HCT116 (cell line): ENCODE results near the gene HSF2BP. TPM values are rescaled to one million over a fixed set of nuclear protein-coding genes. Genes with fewer than 3 reads are reported as not detected.

Experiments used
- ATAC-seq: fragments of 200-7000 bp; cut with Tn5 transposase; 2 replicates; pipeline ENCODE4 v1.9.1; 2020; ENCODE audit warnings: mild to moderate bottlenecking, moderate library complexity
- BruUV-seq: library from RNA; stranded (reverse); fragments of 400-500 nt; replicated peaks from 2 replicates; lab custom pipeline; 2021; lab: Mats Ljungman, UMichigan
- CTCF ChIA-PET: fragments of 300-600 bp; sonication (Branson Sonifier 250); formaldehyde crosslinking; loops from one replicate; lab custom pipeline; 2021; ENCODE audit warnings: antibody characterized with exemption; lab: Charles Lee
- POLR2A ChIA-PET: fragments of 300-600, 350-600 bp; sonication (Branson Sonifier 250); formaldehyde crosslinking; loops from one replicate; lab custom pipeline; 2021; ENCODE audit warnings: antibody characterized with exemption; lab: Charles Lee
- RAD21 ChIA-PET, 2 experiments: fragments of 300-600 bp; sonication (Branson Sonifier 250); formaldehyde crosslinking; loops; one replicate each; lab custom pipeline; 2023; ENCODE audit warnings: low total read pairs in 2 of 2; ENCODE audit not compliant: uncharacterized antibody in 2 of 2, unreplicated experiment in 2 of 2, low non-redundant PET in 1 of 2; lab: Charles Lee
- DNase-seq: peaks from one replicate; pipeline ENCODE4 v3.0.0-alpha.2; 2010; ENCODE audit warnings: low read depth, low spot score
- H2AFZ ChIP-seq: fragments of 200-600 bp; shearing (Covaris generic), sonication (generic); 2 replicates; pipeline ENCODE4 v1.6.1; 2017; ENCODE audit warnings: low read depth, mixed run types, mixed read lengths, antibody characterized with exemption, low read length; ENCODE audit not compliant: poor library complexity, severe bottlenecking
- H3K27ac ChIP-seq: 2 replicates; pipeline ENCODE4 v1.5.1; 2012; ENCODE audit warnings: low read depth, low read length
- H3K27me3 ChIP-seq: fragments of 200-600 bp; sonication (generic); 2 replicates; pipeline ENCODE4 v1.6.1; 2016; ENCODE audit warnings: mixed run types, low read length, mixed read lengths; ENCODE audit not compliant: insufficient read depth
- H3K36me3 ChIP-seq, 2 experiments: fragments of 200-500 bp in 1 of 2; fragments of 200-600 bp in 1 of 2; sonication (Bioruptor generic) in 1 of 2; sonication (generic) in 1 of 2; 2 replicates each; pipeline versions ENCODE4 v1.5.1 to v1.6.1; 2014 to 2016; ENCODE audit warnings: low read length in 2 of 2, inconsistent platforms in 1 of 2, mixed read lengths in 1 of 2, mixed run types in 1 of 2; ENCODE audit not compliant: insufficient read depth in 2 of 2, control insufficient read depth in 1 of 2
- H3K4me1 ChIP-seq, 2 experiments: fragments of 200-600 bp in 1 of 2; sonication (generic) in 1 of 2; 2 replicates each; pipeline versions ENCODE4 v1.5.1 to v1.6.1; 2012 to 2017; ENCODE audit warnings: low read length in 2 of 2, inconsistent platforms in 1 of 2, mild to moderate bottlenecking in 1 of 2, mixed read lengths in 1 of 2, mixed run types in 1 of 2, moderate library complexity in 1 of 2; ENCODE audit not compliant: insufficient read depth in 2 of 2, control insufficient read depth in 1 of 2
- H3K4me2 ChIP-seq: fragments of 200-600 bp; sonication (generic); 2 replicates; pipeline ENCODE4 v1.6.1; 2017; ENCODE audit warnings: mixed run types, low read length, mixed read lengths
- H3K4me3 ChIP-seq, 2 experiments: fragments of 200-600 bp in 1 of 2; sonication (generic) in 1 of 2; replicated peaks in 1 of 2; 2 replicates each; pipeline ENCODE4 v1.5.1; 2011 to 2016; ENCODE audit warnings: low read length in 2 of 2, control low read depth in 1 of 2, low read depth in 1 of 2, mild to moderate bottlenecking in 1 of 2, mixed read lengths in 1 of 2, mixed run types in 1 of 2
- H3K79me2 ChIP-seq: fragments of 200-600 bp; sonication (generic); 2 replicates; pipeline ENCODE4 v1.6.1; 2017; ENCODE audit warnings: mild to moderate bottlenecking, mixed run types, low read length, moderate library complexity, mixed read lengths; ENCODE audit not compliant: insufficient read depth
- H3K9ac ChIP-seq: fragments of 200-600 bp; sonication (generic); 2 replicates; pipeline ENCODE4 v1.6.1; 2016; ENCODE audit warnings: low read length, mixed read lengths
- H3K9me2 ChIP-seq: fragments of 200-600 bp; sonication (generic), shearing (Covaris generic); 2 replicates; pipeline ENCODE4 v1.6.1; 2017; ENCODE audit warnings: mixed run types, mild to moderate bottlenecking, moderate library complexity; ENCODE audit not compliant: insufficient read depth
- H3K9me3 ChIP-seq, 2 experiments: fragments of 200-500 bp in 1 of 2; fragments of 200-600 bp in 1 of 2; sonication (Bioruptor generic) in 1 of 2; sonication (generic) in 1 of 2; 2 replicates each; pipeline ENCODE4 v1.6.1; 2014 to 2017; ENCODE audit warnings: low read length in 2 of 2, mixed read lengths in 2 of 2, inconsistent platforms in 1 of 2, low read depth in 1 of 2, mild to moderate bottlenecking in 1 of 2, mixed run types in 1 of 2, moderate library complexity in 1 of 2; ENCODE audit not compliant: control insufficient read depth in 1 of 2, insufficient read depth in 1 of 2
- H4K20me1 ChIP-seq: fragments of 200-600 bp; sonication (generic), shearing (Covaris generic); 2 replicates; pipeline ENCODE4 v1.6.1; 2017; ENCODE audit warnings: mixed run types, mild to moderate bottlenecking, moderate library complexity; ENCODE audit not compliant: insufficient read depth
- ELF1 ChIP-seq: IDR thresholded peaks from 2 replicates; pipeline ENCODE4 v1.6.1; 2012; ENCODE audit warnings: low read depth, borderline replicate concordance
- EZH2phosphoT487 ChIP-seq: fragments of 200-600 bp; IDR thresholded peaks from 2 replicates; pipeline ENCODE4 v1.6.1; 2018; ENCODE audit warnings: antibody characterized with exemption, borderline replicate concordance
- POLR2A ChIP-seq: IDR thresholded peaks from 2 replicates; pipeline ENCODE4 v1.7.0; 2011; ENCODE audit warnings: borderline replicate concordance; ENCODE audit not compliant: insufficient read depth, insufficient read length; ENCODE audit errors: extremely low read depth
- POLR2AphosphoS5 ChIP-seq: IDR thresholded peaks from 2 replicates; pipeline ENCODE4 v1.6.1; 2011; ENCODE audit warnings: mild to moderate bottlenecking, low read depth, low read length, moderate library complexity
- RAD21 ChIP-seq: IDR thresholded peaks from 2 replicates; pipeline ENCODE4 v1.6.1; 2012; ENCODE audit warnings: low read depth, mild to moderate bottlenecking
- SP1 ChIP-seq: IDR thresholded peaks from 2 replicates; pipeline ENCODE4 v1.6.1; 2012; ENCODE audit warnings: low read depth
- SRF ChIP-seq: IDR thresholded peaks from 2 replicates; pipeline ENCODE4 v1.6.1; 2012; ENCODE audit warnings: low read depth
- YY1 ChIP-seq: IDR thresholded peaks from 2 replicates; pipeline ENCODE4 v1.6.1; 2011; ENCODE audit warnings: low read length, low read depth, moderate library complexity, mild to moderate bottlenecking; ENCODE audit not compliant: insufficient replicate concordance; ENCODE audit errors: extremely low read depth
- ZBTB33 ChIP-seq: IDR thresholded peaks from 2 replicates; pipeline ENCODE4 v1.6.1; 2011; ENCODE audit warnings: mild to moderate bottlenecking, low read length, moderate library complexity; ENCODE audit not compliant: insufficient replicate concordance; ENCODE audit errors: extremely low read depth
- ZFX ChIP-seq: fragments of 450-650 bp; IDR thresholded peaks from 2 replicates; pipeline ENCODE4 v1.6.1; 2017
- intact Hi-C: fragments of 100-400 bp; cut with micrococcal nuclease; formaldehyde crosslinking; loops from 2 replicates; pipeline ENCODE4 v1.10.0; 2022
- total RNA-seq: library from RNA; stranded (reverse); gene quantifications from one replicate; pipeline ENCODE4 v1.2.1, GENCODE V29; 2021; ENCODE audit not compliant: unreplicated experiment
- TF ChIP-seq, protein P1 (sequence below): IDR thresholded peaks from 2 replicates; pipeline ENCODE4 v1.6.1; 2012
- TF ChIP-seq, protein P2 (sequence below), 3 experiments: fragments of 200-600 bp in 1 of 3; sonication (generic) in 1 of 3; IDR thresholded peaks in 2 of 3; conservative IDR thresholded peaks in 1 of 3; 2 replicates each; pipeline ENCODE4 v1.5.1; 2012 to 2017; ENCODE audit warnings: low read depth in 2 of 3, low read length in 2 of 3, antibody characterized with exemption in 1 of 3, borderline replicate concordance in 1 of 3, control low read depth in 1 of 3, mild to moderate bottlenecking in 1 of 3, mixed read lengths in 1 of 3, mixed run types in 1 of 3, moderate library complexity in 1 of 3; ENCODE audit not compliant: insufficient read depth in 1 of 3

The HSF2BP gene
- total RNA-seq, 1 experiment from 2014 or later, result 0.59 TPM

- Histone ChIP-seq H2AFZ (no peak overlapping the region), H3K9me2 (no peaks in the 10 kb centered on the region), H3K9ac (no peak overlapping the region), H3K36me3 (no peaks in the 10 kb centered on the region), H3K27me3 (no peaks in the 10 kb centered on the region), H3K9me3 (no peaks in the 10 kb centered on the region), H3K4me1 (peaks cover 4 to 9% of the 10 kb centered on the region in 2 experiments; a peak in 3 of 4 replicates), H4K20me1 (no peaks in the 10 kb centered on the region), H3K4me3 (no peak overlapping the region), H3K4me2 (no peak overlapping the region), H3K27ac (no peak overlapping the region), H3K79me2 (no peaks in the 10 kb centered on the region)
- no TSS peak for BruUV-seq
- no peak for TF ChIP-seq POLR2AphosphoS5
- TF ChIP-seq SP1, result no peak
- TF ChIP-seq SRF, result no peak
- TF ChIP-seq ZFX, result no peak
- no peak for TF ChIP-seq EZH2phosphoT487
- TF ChIP-seq, protein P1, sequence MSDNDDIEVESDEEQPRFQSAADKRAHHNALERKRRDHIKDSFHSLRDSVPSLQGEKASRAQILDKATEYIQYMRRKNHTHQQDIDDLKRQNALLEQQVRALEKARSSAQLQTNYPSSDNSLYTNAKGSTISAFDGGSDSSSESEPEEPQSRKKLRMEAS, result no peak
- TF ChIP-seq, protein P2, sequence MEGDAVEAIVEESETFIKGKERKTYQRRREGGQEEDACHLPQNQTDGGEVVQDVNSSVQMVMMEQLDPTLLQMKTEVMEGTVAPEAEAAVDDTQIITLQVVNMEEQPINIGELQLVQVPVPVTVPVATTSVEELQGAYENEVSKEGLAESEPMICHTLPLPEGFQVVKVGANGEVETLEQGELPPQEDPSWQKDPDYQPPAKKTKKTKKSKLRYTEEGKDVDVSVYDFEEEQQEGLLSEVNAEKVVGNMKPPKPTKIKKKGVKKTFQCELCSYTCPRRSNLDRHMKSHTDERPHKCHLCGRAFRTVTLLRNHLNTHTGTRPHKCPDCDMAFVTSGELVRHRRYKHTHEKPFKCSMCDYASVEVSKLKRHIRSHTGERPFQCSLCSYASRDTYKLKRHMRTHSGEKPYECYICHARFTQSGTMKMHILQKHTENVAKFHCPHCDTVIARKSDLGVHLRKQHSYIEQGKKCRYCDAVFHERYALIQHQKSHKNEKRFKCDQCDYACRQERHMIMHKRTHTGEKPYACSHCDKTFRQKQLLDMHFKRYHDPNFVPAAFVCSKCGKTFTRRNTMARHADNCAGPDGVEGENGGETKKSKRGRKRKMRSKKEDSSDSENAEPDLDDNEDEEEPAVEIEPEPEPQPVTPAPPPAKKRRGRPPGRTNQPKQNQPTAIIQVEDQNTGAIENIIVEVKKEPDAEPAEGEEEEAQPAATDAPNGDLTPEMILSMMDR (IDR thresholded peaks at IDR 0.05 in 2 of 3, conservative IDR thresholded peaks at IDR 0.05 in 1 of 3; ENCODE audit: borderline replicate concordance in 1 of 3, insufficient read depth in 1 of 3, low read depth in 2 of 3, low read length in 2 of 3), result no peak
- no peak for TF ChIP-seq YY1
- TF ChIP-seq RAD21, result no peak
- TF ChIP-seq ELF1, result no peak
- no peak for TF ChIP-seq ZBTB33
- no peak for TF ChIP-seq POLR2A
- ChIA-PET POLR2A (no interaction called here), RAD21 (no interaction called here), CTCF (no interaction called here)
- intact Hi-C loops, result no loop called here
- ATAC-seq (no peak), DNase-seq (no peak)
Observed at GRCh38 chr21:43644609-43645008, 14.7 kb downstream of the HSF2BP start.
